ENCODE data around the gene TMEM150A. TPM values are rescaled to one million over a fixed set of nuclear protein-coding genes. Genes with fewer than 3 reads are reported as not detected.
"Not testable (repeated sequence)": the region's sequence is repeated elsewhere in the genome, so short reads cannot be mapped to it uniquely, and the experiment has no call there.

TMEM150A gene, protein sequence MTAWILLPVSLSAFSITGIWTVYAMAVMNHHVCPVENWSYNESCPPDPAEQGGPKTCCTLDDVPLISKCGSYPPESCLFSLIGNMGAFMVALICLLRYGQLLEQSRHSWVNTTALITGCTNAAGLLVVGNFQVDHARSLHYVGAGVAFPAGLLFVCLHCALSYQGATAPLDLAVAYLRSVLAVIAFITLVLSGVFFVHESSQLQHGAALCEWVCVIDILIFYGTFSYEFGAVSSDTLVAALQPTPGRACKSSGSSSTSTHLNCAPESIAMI
- 31.9 TPM for total RNA-seq

GRCh38 chr2:85602476-85603234, at the start of gene TMEM150A:
TSS of gene TMEM150A (minus strand) at chr2:85602698. CDS start at chr2:85601948, 750 bp downstream.
- DNase-seq (ENCODE audit: low spot score) = peak; percentile 94

GRCh38 chr2:85652056-85652455, 49.6 kb upstream of the TMEM150A start:
- DNase-seq (ENCODE audit: low spot score) = no peak

DNA sequence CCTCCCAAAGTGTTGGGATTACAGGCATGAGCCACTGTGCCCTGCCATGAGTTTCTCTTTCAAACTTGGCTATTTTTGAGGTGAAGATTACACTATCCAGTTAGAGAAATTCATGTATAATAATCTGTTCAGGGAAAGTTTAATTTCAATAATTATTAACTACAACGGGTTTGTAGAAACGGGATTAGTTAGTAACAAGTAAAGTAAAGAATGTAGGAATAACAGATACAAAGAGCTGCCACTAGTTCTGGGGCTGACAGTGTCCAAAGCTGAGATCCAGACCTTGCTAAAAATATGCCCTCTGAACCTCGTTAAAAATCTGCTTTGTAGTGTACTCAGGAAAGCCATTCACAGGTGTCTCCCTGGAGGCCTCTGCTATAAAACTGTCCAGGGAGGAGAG, 48.6 kb upstream of the TMEM150A start:
- DNase-seq (ENCODE audit: low spot score) = no peak

DNA sequence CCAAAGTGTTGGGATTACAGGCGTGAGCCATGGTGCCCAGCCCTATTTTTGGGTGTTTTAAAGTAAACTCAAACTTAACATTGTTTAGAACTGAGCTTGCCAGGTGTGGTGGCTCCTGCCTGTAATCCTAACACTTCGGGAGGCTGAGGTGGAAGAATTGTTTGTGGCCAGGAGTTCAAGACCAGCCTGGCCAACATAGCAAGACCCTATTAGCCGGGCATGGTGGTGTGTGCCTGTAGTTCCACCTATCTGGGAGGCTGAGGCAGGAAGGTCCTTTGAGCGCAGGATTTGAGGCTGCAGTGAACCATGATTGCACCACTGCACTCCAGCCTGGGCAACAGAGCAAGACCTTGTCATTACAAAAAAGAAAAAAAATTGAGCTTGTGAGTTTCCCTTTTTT, 48.0 kb upstream of the TMEM150A start:
- DNase-seq (ENCODE audit: low spot score) = no peak

GRCh38 chr2:85649201-85650190, 47.0 kb upstream of the TMEM150A start:
- no peak for DNase-seq (ENCODE audit: low spot score)

DNA sequence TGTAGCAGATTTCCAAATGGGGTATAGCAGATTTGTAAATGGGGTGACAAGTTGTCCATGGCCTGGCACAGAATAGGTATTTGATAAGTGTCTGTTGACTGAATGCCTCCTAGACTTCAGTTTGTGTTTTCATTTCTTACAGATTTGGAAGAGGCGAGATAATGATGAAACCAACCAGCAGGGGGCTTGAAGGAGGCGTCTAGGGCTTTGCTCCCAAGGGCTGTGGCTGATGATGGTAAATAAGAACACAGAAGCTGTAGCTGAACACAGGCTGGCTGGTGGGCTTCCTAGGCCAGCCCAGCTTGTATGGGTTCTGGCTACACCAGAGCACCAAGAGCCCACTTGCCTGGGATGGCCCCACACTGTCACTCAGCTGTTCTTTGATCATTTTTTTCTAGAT, 46.1 kb upstream of the TMEM150A start:
- DNase-seq (ENCODE audit: low spot score) = no peak

DNA sequence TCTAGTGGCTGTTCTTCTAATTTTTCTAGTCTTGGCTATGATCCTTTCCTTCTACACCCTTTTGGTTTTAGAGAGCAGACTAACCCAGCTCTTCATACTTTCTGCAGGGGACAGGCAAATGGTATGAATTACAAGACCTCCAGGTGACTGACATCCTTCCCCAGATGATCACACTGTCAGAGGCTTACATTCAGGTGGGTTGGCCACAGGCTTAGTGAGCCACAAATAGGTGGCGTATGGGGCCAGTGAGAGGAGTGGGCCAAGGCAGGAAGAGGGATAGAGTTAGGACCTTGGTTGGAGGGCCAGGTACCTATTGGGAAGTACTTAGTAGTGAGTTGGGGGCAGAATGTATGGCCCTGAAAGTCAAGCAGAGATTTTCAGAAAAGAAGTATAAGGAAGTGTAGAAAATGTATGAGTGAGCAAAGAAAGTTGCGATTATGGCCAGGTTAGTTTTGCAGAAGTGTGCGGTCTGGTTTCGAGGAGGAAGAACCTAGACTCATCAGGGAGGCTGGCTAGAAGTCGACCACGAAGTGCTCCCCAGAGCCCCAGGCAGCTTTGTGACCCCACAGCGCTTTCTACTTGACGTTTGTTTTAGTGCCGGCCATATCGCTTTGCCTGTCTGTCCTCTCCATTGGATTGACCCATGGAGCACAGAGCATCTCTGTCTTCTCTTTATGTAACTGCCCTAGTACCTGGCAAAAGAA, 45.5 kb upstream of the TMEM150A start:
- DNase-seq (ENCODE audit: low spot score) = no peak

- no peak for DNase-seq (ENCODE audit: low spot score)
These were observed 43.7 kb upstream of the TMEM150A start for GRCh38 chr2:85646166-85646565.

- DNase-seq (ENCODE audit: low spot score) = no peak
These were observed 42.4 kb upstream of the TMEM150A start for GRCh38 chr2:85644909-85645308.

GRCh38 chr2:85642725-85643124, 40.2 kb upstream of the TMEM150A start:
- DNase-seq (ENCODE audit: low spot score) = no peak

DNA sequence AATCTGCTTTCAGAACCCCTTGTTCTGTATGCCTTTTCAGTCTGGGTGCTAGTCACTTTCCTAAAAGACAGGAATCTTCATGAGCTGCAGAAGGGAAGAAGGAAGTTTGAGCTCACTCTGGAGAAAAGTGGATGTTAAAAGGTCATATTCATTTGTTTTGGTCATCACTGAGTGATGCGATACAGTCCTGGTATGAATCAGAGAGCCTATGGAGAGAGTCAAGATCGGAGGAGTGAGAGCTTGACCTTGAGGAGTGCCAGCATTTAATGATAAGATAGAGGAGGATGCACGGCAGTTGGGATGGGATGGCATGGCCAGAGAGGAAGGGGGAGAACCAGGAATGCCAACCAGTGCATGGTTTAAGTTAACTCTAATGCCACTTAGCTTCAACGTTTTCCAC, 33.1 kb upstream of the TMEM150A start:
- no peak for DNase-seq (ENCODE audit: low spot score)

DNA sequence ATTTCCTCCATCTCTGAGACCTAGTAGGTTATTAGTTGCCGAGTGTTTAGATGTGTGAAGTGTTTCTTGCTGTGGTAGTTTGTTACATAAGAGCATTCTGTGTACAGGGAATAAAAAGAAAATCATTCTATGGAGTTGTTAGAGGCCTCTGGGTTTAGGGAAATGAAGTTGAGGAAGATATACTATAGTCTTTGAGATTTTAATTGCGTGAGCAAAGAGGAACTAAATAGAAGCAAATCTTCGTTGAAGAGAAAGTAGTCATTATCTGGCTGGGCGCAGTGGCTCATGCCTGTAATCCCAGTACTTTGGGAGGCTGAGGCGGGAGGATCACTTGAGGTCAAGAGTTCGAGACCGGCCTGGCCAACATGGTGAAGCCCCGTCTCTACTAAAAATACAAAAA, 32.5 kb upstream of the TMEM150A start:
- no peak for DNase-seq (ENCODE audit: low spot score)

- DNase-seq (ENCODE audit: low spot score) = no peak
These were observed 28.8 kb upstream of the TMEM150A start for GRCh38 chr2:85631316-85631715.

GRCh38 chr2:85628658-85629057, 26.2 kb upstream of the TMEM150A start:
- no peak for DNase-seq (ENCODE audit: low spot score)

DNA sequence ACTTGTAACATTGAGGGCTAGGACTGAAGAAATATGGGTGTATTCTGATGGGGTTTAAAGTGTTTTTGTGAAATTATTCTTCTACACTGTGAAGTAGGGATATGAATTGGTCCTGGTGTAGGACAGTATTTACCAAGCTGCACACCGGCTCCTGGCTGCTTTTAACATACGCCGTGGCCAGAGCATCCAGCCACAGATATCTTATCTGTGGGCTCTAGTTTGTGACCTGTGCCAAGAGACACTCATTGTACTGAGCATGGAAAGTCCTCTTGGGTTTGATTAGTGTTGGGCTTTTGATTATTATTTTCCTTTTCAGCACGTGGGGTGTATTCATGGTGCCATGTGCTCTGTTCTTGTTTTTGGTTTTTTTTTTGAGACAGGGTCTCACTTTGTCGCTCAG, 21.5 kb upstream of the TMEM150A start:
- no peak for DNase-seq (ENCODE audit: low spot score)

- DNase-seq (ENCODE audit: low spot score) = no peak
These were observed 18.8 kb upstream of the TMEM150A start for GRCh38 chr2:85621338-85621737.

DNA sequence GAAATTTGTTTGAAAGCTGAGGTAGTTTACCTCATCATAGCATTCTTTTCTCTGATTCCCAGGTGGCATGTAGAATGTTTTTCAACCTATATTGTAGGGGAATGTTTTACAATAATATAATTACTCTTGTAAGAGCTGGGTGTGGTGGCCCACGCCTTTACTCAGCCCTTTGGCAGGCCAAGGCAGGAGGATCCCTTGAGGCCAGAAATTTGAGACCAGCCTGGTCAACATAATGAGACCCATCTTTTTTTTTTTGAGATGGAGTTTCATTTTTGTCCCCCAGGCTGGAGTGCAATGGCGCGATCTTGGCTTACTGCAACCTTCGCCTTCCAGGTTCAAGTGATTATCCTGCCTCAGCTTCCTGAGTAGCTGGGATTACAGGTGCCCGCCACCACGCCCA, 17.1 kb upstream of the TMEM150A start:
- no peak for DNase-seq (ENCODE audit: low spot score)

DNA sequence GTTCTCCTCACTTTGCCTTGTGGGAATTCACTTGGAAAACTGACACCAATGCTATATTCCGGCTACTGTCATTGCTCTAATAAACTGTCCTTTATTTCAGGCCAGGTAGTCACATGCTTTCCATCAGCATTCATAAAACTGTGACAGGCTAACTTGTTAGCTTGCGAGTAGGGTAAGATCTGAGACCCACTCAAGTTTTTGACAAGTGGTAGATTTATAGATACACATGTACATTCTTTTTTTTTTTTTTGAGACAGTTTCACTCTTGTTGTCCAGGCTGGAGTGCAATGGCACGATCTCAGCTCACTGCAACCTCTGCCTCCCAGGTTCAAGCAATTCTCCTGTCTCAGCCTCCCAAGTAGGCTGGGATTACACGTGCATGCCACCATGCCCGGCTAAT, 15.2 kb upstream of the TMEM150A start:
- not testable (repeated sequence) for DNase-seq (ENCODE audit: low spot score)

- no peak for DNase-seq (ENCODE audit: low spot score)
These were observed 12.9 kb upstream of the TMEM150A start for GRCh38 chr2:85615413-85615728.

- DNase-seq (ENCODE audit: low spot score) = not testable (repeated sequence)
These were observed 12.3 kb upstream of the TMEM150A start for GRCh38 chr2:85614757-85615156.

- no peak for DNase-seq (ENCODE audit: low spot score)
These were observed 11.4 kb upstream of the TMEM150A start for GRCh38 chr2:85613717-85614515.

Data from mucosa of gallbladder (tissue), 1 donor.